A549 (cell line): ENCODE measurements around the gene DCP2. TPM values are rescaled to one million over a fixed set of nuclear protein-coding genes. Genes with fewer than 3 reads are reported as not detected.

Experiments used
- ATAC-seq, 2 experiments: fragments of 200-7000 bp in 1 of 2; fragments of >200 bp in 1 of 2; cut with Nextera tagmentation in 1 of 2; cut with Tn5 transposase in 1 of 2; 3 replicates each; pipeline versions ENCODE4 v1.8.0 to v1.9.1; 2018 to 2020; ENCODE audit warnings: mild to moderate bottlenecking in 1 of 2, moderate library complexity in 1 of 2
- CTCF ChIA-PET: fragments of 300-600 bp; sonication (Branson Sonifier 250); formaldehyde crosslinking; extraction: SDS; loops from one replicate; lab custom pipeline; 2021; ENCODE audit warnings: antibody characterized with exemption, inconsistent platforms; lab: Yijun Ruan, JAX
- POLR2A ChIA-PET: fragments of 350-600 bp; formaldehyde crosslinking; extraction: SDS; loops from one replicate; lab custom pipeline; 2021; ENCODE audit warnings: antibody characterized with exemption, inconsistent platforms; lab: Yijun Ruan, JAX
- DNase-seq, 2 experiments: peaks; one replicate each; pipeline versions ENCODE4 v3.0.0 to v3.0.0-alpha.2; 2011 to 2016; ENCODE audit warnings: low read depth in 1 of 2, low spot score in 1 of 2
- FAIRE-seq: peaks from 2 replicates; lab custom pipeline; 2011; peaks lifted over from hg19 to GRCh38; lab: Jason Lieb, UNC
- H3K27ac ChIP-seq, 2 experiments: fragments of >200 bp; sonication (Bioruptor Twin); formaldehyde crosslinking; 3 replicates each; pipeline ENCODE4 v1.5.1; 2016 to 2017
- H3K4me1 ChIP-seq: fragments of >200 bp; sonication (Bioruptor Twin); formaldehyde crosslinking; 3 replicates; pipeline ENCODE4 v1.6.1; 2016
- H3K4me2 ChIP-seq: fragments of >200 bp; sonication (Bioruptor Twin); formaldehyde crosslinking; 3 replicates; pipeline ENCODE4 v1.6.1; 2016
- H3K4me3 ChIP-seq: fragments of >200 bp; sonication (Bioruptor Twin); formaldehyde crosslinking; 3 replicates; pipeline ENCODE4 v1.5.1; 2016
- H3K9me3 ChIP-seq: fragments of >200 bp; sonication (Bioruptor Twin); formaldehyde crosslinking; 3 replicates; pipeline ENCODE4 v1.6.1; 2016
- BCL3 ChIP-seq: fragments of >200 bp; sonication (Bioruptor Twin); formaldehyde crosslinking; IDR thresholded peaks from 3 replicates; pipeline ENCODE4 v1.6.1; 2016
- CBX2 ChIP-seq: fragments of 200-600 bp; sonication (generic); IDR thresholded peaks from 2 replicates; pipeline ENCODE4 v1.6.1; 2016; ENCODE audit warnings: low read depth, mild to moderate bottlenecking, borderline replicate concordance
- CBX8 ChIP-seq: fragments of 200-600 bp; sonication (generic); IDR thresholded peaks from 2 replicates; pipeline ENCODE4 v1.6.1; 2016
- CHD4 ChIP-seq: fragments of 200-600 bp; sonication (generic); IDR thresholded peaks from 2 replicates; pipeline ENCODE4 v1.6.1; 2016; ENCODE audit warnings: antibody characterized with exemption, mild to moderate bottlenecking, borderline replicate concordance
- E2F6 ChIP-seq: IDR thresholded peaks from 2 replicates; pipeline ENCODE4 v1.6.1; 2012; ENCODE audit warnings: low read depth, borderline replicate concordance
- ELK1 ChIP-seq: fragments of 150-350 bp; IDR thresholded peaks from 2 replicates; pipeline ENCODE4 v1.6.1; 2014; ENCODE audit warnings: low read depth, mild to moderate bottlenecking, low read length
- FOSB ChIP-seq: fragments of 250-450 bp; sonication (Bioruptor Pico); IDR thresholded peaks from 2 replicates; pipeline ENCODE4 v1.5.0; 2020; ENCODE audit warnings: mild to moderate bottlenecking, moderate library complexity
- FOSL2 ChIP-seq, 2 experiments: fragments of 450-650 bp in 1 of 2; fragments of >200 bp in 1 of 2; sonication (Bioruptor Twin) in 1 of 2; formaldehyde crosslinking; IDR thresholded peaks; 2 replicates each; pipeline versions ENCODE4 v1.5.0 to v1.6.1; 2016 to 2020; ENCODE audit warnings: mild to moderate bottlenecking in 1 of 2, moderate library complexity in 1 of 2
- HDAC2 ChIP-seq: fragments of 200-600 bp; sonication (generic); IDR thresholded peaks from 2 replicates; pipeline ENCODE4 v1.6.1; 2016
- HMGXB4 ChIP-seq: fragments of 250-450 bp; sonication (Bioruptor Pico); IDR thresholded peaks from 2 replicates; pipeline ENCODE4 v1.5.0; 2021; ENCODE audit warnings: mild to moderate bottlenecking, moderate library complexity, borderline replicate concordance
- HOXB5 ChIP-seq: fragments of 250-450 bp; sonication (Bioruptor Pico); IDR thresholded peaks from 2 replicates; pipeline ENCODE4 v1.5.0; 2020; ENCODE audit warnings: mild to moderate bottlenecking, moderate library complexity
- MAZ ChIP-seq: fragments of 150-350 bp; IDR thresholded peaks from 2 replicates; pipeline ENCODE4 v1.6.1; 2014; ENCODE audit warnings: antibody characterized with exemption, low read depth, low read length, borderline replicate concordance
- NR3C1 ChIP-seq: fragments of >200 bp; sonication (Bioruptor Twin); formaldehyde crosslinking; IDR thresholded peaks from 3 replicates; pipeline ENCODE4 v1.6.1; 2017
- PBX3 ChIP-seq: IDR thresholded peaks from 2 replicates; pipeline ENCODE4 v1.6.1; 2012
- POLR2A ChIP-seq: IDR thresholded peaks from 2 replicates; pipeline ENCODE4 v1.6.1; 2012; ENCODE audit warnings: mild to moderate bottlenecking, low read length
- SMC3 ChIP-seq: fragments of >200 bp; sonication (Bioruptor Twin); formaldehyde crosslinking; IDR thresholded peaks from 3 replicates; pipeline ENCODE4 v1.6.1; 2018; ENCODE audit warnings: inconsistent platforms
- USF2 ChIP-seq: fragments of 450-650 bp; IDR thresholded peaks from 2 replicates; pipeline ENCODE4 v1.6.1; 2014; ENCODE audit warnings: antibody characterized with exemption
- ZFP36 ChIP-seq: fragments of 450-650 bp; IDR thresholded peaks from 2 replicates; pipeline ENCODE4 v1.6.1; 2014; ENCODE audit warnings: borderline replicate concordance; ENCODE audit not compliant: partially characterized antibody
- ZNF302 ChIP-seq: fragments of 250-450 bp; sonication (Bioruptor Pico); IDR thresholded peaks from 2 replicates; pipeline ENCODE4 v1.9.0; 2021; ENCODE audit warnings: inconsistent platforms, mild to moderate bottlenecking, moderate library complexity
- ZSCAN20 ChIP-seq: fragments of 250-450 bp; sonication (Bioruptor Pico); IDR thresholded peaks from 2 replicates; pipeline ENCODE4 v1.8.0; 2022; ENCODE audit warnings: mild to moderate bottlenecking, moderate library complexity
- WGBS: methylation state at CpG from one replicate; pipeline ENCODE4 v1.1.6; 2017; ENCODE audit errors: missing lambda C conversion rate; 5-methylcytosine and 5-hydroxymethylcytosine counted together
- polyA plus RNA-seq, 4 experiments: library from polyadenylated mRNA; depleted of rRNA in 3 of 4; stranded (reverse); fragments of >200 nt; fragmentation: RNase III in 1 of 4; extraction: RNeasy Plus Mini Kit Qiagen cat#74134 plus additional on column Dnase treatment in 1 of 4; gene quantifications; 2 replicates in 3 of 4; 3 replicates in 1 of 4; pipeline ENCODE4 v1.2.3, GENCODE V29; 2011 to 2017

The DCP2 gene
- polyA plus RNA-seq, 2 of the 4 experiments (the other 2 are of a cell fraction): 7.2 to 16.1 TPM

GRCh38 chr5:113061846-113062780, 85.5 kb downstream of the DCP2 start:
- ChIA-PET CTCF (no interaction called here), POLR2A (no interaction called here)
- FAIRE-seq: no peak
- no peaks in the 10 kb centered on the region for H3K4me1 ChIP-seq
- WGBS: 54% methylated on average over 5 of the region's 5 CpGs
- H3K4me2 ChIP-seq: no peak overlapping the region
- TF ChIP-seq HDAC2: no peak
- TF ChIP-seq CHD4: no peak
- no peak for TF ChIP-seq BCL3
- TF ChIP-seq CBX2: no peak
- TF ChIP-seq FOSB (CRISPR knock-in tag): no peak
- TF ChIP-seq ELK1: no peak
- TF ChIP-seq FOSL2 (IDR thresholded peaks at IDR 0.05): no peak
- TF ChIP-seq FOSL2 (CRISPR knock-in tag; IDR thresholded peaks at IDR 0.05): no peak
- TF ChIP-seq ZNF302 (CRISPR knock-in tag): no peak
- TF ChIP-seq CBX8: no peak
- TF ChIP-seq HOXB5 (CRISPR knock-in tag): no peak
- no peak for TF ChIP-seq SMC3
- no peak for TF ChIP-seq HMGXB4
- no peak for TF ChIP-seq USF2
- TF ChIP-seq POLR2A: no peak
- no peak for TF ChIP-seq E2F6
- no peak for TF ChIP-seq ZFP36
- no peak for TF ChIP-seq NR3C1
- no peak for TF ChIP-seq PBX3
- TF ChIP-seq MAZ: no peak
- no peak for TF ChIP-seq ZSCAN20 (CRISPR knock-in tag)
- no peak for ATAC-seq
- DNase-seq: no peak
- no peak overlapping the region for H3K4me3 ChIP-seq
- H3K27ac ChIP-seq: no peak overlapping the region
- no peaks in the 10 kb centered on the region for H3K9me3 ChIP-seq
